GM10266 (cell line): ENCODE measurements around the gene ZNF133.

Source experiments
- DNase-seq: peaks from one replicate; pipeline ENCODE4 v3.0.0; 2012; ENCODE audit errors: extremely low spot score
- CTCF ChIP-seq: IDR thresholded peaks from 2 replicates; pipeline ENCODE4 v1.5.1; 2012; ENCODE audit warnings: mild to moderate bottlenecking, low read depth; ENCODE audit not compliant: control insufficient read depth, insufficient read depth; ENCODE audit errors: missing control alignments

The ZNF133 gene

GRCh38 chr20:18310051-18310450 lies 21.7 kb downstream of the ZNF133 start:
- no peak for DNase-seq
- no peak for TF ChIP-seq CTCF

GRCh38 chr20:18310592-18310991 lies 22.3 kb downstream of the ZNF133 start:
- DNase-seq, result no peak
- no peak for TF ChIP-seq CTCF

- DNase-seq, result no peak
- no peak for TF ChIP-seq CTCF
Observed at GRCh38 chr20:18312723-18313122, 24.4 kb downstream of the ZNF133 start.

GRCh38 chr20:18313411-18313810 lies 25.1 kb downstream of the ZNF133 start:
- DNase-seq, result no peak
- no peak for TF ChIP-seq CTCF

- TF ChIP-seq CTCF, result no peak
- DNase-seq, result no peak
Observed at GRCh38 chr20:18314786-18315406, 26.6 kb downstream of the ZNF133 start.

GRCh38 chr20:18316166-18316565 lies 27.8 kb downstream of the ZNF133 start:
- DNase-seq, result no peak
- no peak for TF ChIP-seq CTCF

- no peak for DNase-seq
- TF ChIP-seq CTCF, result no peak
Observed at GRCh38 chr20:18321316-18321715, 33.0 kb downstream of the ZNF133 start.
